ENCODE data around the gene SYT6. TPM values are rescaled to one million over a fixed set of nuclear protein-coding genes. Genes with fewer than 3 reads are reported as not detected.

SYT6 gene
- total and polyA plus RNA-seq, 2 of the 13 experiments (the other 11 are each of a cell fraction or from before 2014, with no cell fraction given): not detected

GRCh38 chr1:114149211-114149610 lies 4.5 kb downstream of the SYT6 start:
- H3K4me3 ChIP-seq (replicated peaks in 1 of 3; ENCODE audit: insufficient read depth in 1 of 3, low read depth in 2 of 3, low read length in 3 of 3): no peak overlapping the region
- intact Hi-C loops (cut with micrococcal nuclease; ENCODE audit: unreplicated experiment): no loop called here
- ChIA-PET CTCF (ENCODE audit: low intra/inter-chr PET ratio, low total read pairs) (no interaction called here), POLR2A (no interaction called here)
- BruUV-seq (replicated peaks): no TSS peak
- no peak overlapping the region for H3K4me2 ChIP-seq (ENCODE audit: low read depth, low read length)
- no peak overlapping the region for H3K9ac ChIP-seq (ENCODE audit: insufficient read depth, low read depth, low read length)
- DNase-seq (ENCODE audit: low spot score) (no peak), ATAC-seq (no peak), FAIRE-seq (no peak)
- H2AFZ ChIP-seq (ENCODE audit: low read length): no peak overlapping the region
- in situ Hi-C loops (cut with HindIII; ENCODE audit: extremely low pct_ligation_motif_present, low pct_unique_long_range_greater_than_20kb): no loop called here
- peaks cover 2 to 38% of the 10 kb centered on the region in 2 experiments; a peak in 4 of 5 replicates for H3K27me3 ChIP-seq (ENCODE audit: control insufficient read depth in 1 of 2, insufficient read depth in 2 of 2, low read length in 2 of 2)
- no peaks in the 10 kb centered on the region for H4K20me1 ChIP-seq (ENCODE audit: insufficient read depth, low read length)
- WGBS (ENCODE audit: low lambda C conversion rate): 5% methylated on average over 6 of the region's 6 CpGs
- no peaks in the 10 kb centered on the region for H3K36me3 ChIP-seq (replicated peaks in 1 of 2; ENCODE audit: control insufficient read depth in 1 of 2, insufficient read depth in 2 of 2, low read length in 2 of 2)
- no peaks in the 10 kb centered on the region for H3K9me3 ChIP-seq (ENCODE audit: low read length)
- H3K27ac ChIP-seq (ENCODE audit: extremely low read length, insufficient read depth, low read length): no peak overlapping the region
- no peak for TF ChIP-seq ATF7 (IDR thresholded peaks at IDR 0.05)
- TF ChIP-seq ATF7 (CRISPR knock-in tag; IDR thresholded peaks at IDR 0.05): no peak
- no peak for TF ChIP-seq TEF (CRISPR knock-in tag; IDR thresholded peaks at IDR 0.05)
- TF ChIP-seq PITX1 (CRISPR knock-in tag; IDR thresholded peaks at IDR 0.05): no peak
- TF ChIP-seq FOXM1 (CRISPR knock-in tag; IDR thresholded peaks at IDR 0.05): no peak
- no peak for TF ChIP-seq BRD4 (CRISPR knock-in tag; IDR thresholded peaks at IDR 0.05)
- no peak for TF ChIP-seq U2AF2 (IDR thresholded peaks at IDR 0.05; ENCODE audit: low read depth, low read length)
- H3K79me2 ChIP-seq (ENCODE audit: insufficient read depth, low read length): no peaks in the 10 kb centered on the region
- no peaks in the 10 kb centered on the region for H3K4me1 ChIP-seq (ENCODE audit: insufficient read depth, low read length)

DNA sequence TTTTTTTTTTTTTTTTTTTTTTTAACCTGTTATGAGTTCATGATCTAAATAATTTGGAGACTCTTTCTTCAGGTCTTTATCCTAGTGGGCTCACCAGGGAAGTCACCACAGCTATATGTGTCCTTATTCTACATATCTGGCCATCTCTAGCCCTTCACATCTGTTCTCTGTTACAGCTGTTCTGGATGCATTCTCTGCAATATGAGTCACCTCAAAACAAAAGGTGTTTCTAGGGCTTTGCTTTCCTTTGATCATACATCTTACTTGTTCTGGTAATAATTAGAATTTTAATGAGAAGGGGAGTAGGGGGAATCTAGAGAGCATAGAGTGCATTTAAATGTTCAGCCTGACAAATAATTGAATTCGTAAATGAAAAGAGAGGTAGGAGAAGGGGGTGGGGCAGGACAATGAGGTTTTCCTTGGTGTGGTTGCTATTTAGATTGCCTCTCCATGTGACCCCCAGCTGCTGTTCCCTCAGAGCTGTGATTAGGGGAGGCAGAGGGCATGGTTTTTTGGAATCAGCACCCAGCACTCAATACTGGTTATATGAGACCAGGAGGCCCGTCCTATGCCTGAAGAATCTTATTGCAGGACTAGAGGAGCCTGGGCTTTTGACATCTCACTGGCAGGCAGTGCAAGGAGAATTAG lies 8.0 kb downstream of the SYT6 start:
- POLR2A ChIA-PET: no interaction called here
- intact Hi-C loops (cut with micrococcal nuclease; ENCODE audit: unreplicated experiment) (no loop called here), in situ Hi-C loops (cut with HindIII; ENCODE audit: extremely low pct_ligation_motif_present, low pct_unique_long_range_greater_than_20kb) (no loop called here)
- BruUV-seq (replicated peaks): no TSS peak
- peaks cover 0 to 6% of the 10 kb centered on the region in 2 experiments; a peak in 2 of 5 replicates for H3K27me3 ChIP-seq (ENCODE audit: control insufficient read depth in 1 of 2, insufficient read depth in 2 of 2, low read length in 2 of 2)
- no peak for ATAC-seq
- H3K27ac ChIP-seq (ENCODE audit: extremely low read length, insufficient read depth, low read length): no peak overlapping the region
- no peaks in the 10 kb centered on the region for H4K20me1 ChIP-seq (ENCODE audit: insufficient read depth, low read length)
- H3K36me3 ChIP-seq (replicated peaks in 1 of 2; ENCODE audit: control insufficient read depth in 1 of 2, insufficient read depth in 2 of 2, low read length in 2 of 2): no peaks in the 10 kb centered on the region
- no peak for DNase-seq (ENCODE audit: low spot score)
- 6% methylated on average over 2 of the region's 2 CpGs for WGBS (ENCODE audit: low lambda C conversion rate)
- CTCF ChIA-PET (ENCODE audit: low intra/inter-chr PET ratio, low total read pairs): no interaction called here
- no peaks in the 10 kb centered on the region for H3K4me1 ChIP-seq (ENCODE audit: insufficient read depth, low read length)
- no peaks in the 10 kb centered on the region for H3K9me3 ChIP-seq (ENCODE audit: low read length)
- no peaks in the 10 kb centered on the region for H3K79me2 ChIP-seq (ENCODE audit: insufficient read depth, low read length)
- no peak for FAIRE-seq
- no peak overlapping the region for H2AFZ ChIP-seq (ENCODE audit: low read length)
- H3K4me3 ChIP-seq (replicated peaks in 1 of 3; ENCODE audit: insufficient read depth in 1 of 3, low read depth in 2 of 3, low read length in 3 of 3): no peak overlapping the region
- no peak overlapping the region for H3K4me2 ChIP-seq (ENCODE audit: low read depth, low read length)
- H3K9ac ChIP-seq (ENCODE audit: insufficient read depth, low read depth, low read length): no peak overlapping the region
- no peak for TF ChIP-seq HNF4A (CRISPR knock-in tag; IDR thresholded peaks at IDR 0.05)
- no peak for TF ChIP-seq MAZ (IDR thresholded peaks at IDR 0.05; ENCODE audit: borderline replicate concordance, low read depth, low read length)
- no peak for TF ChIP-seq MAZ (CRISPR knock-in tag; IDR thresholded peaks at IDR 0.05; ENCODE audit: low read depth)
- TF ChIP-seq MTF1 (CRISPR knock-in tag; IDR thresholded peaks at IDR 0.05): no peak
- no peak for TF ChIP-seq NCOA1 (CRISPR knock-in tag; IDR thresholded peaks at IDR 0.05)
- TF ChIP-seq, protein P1, sequence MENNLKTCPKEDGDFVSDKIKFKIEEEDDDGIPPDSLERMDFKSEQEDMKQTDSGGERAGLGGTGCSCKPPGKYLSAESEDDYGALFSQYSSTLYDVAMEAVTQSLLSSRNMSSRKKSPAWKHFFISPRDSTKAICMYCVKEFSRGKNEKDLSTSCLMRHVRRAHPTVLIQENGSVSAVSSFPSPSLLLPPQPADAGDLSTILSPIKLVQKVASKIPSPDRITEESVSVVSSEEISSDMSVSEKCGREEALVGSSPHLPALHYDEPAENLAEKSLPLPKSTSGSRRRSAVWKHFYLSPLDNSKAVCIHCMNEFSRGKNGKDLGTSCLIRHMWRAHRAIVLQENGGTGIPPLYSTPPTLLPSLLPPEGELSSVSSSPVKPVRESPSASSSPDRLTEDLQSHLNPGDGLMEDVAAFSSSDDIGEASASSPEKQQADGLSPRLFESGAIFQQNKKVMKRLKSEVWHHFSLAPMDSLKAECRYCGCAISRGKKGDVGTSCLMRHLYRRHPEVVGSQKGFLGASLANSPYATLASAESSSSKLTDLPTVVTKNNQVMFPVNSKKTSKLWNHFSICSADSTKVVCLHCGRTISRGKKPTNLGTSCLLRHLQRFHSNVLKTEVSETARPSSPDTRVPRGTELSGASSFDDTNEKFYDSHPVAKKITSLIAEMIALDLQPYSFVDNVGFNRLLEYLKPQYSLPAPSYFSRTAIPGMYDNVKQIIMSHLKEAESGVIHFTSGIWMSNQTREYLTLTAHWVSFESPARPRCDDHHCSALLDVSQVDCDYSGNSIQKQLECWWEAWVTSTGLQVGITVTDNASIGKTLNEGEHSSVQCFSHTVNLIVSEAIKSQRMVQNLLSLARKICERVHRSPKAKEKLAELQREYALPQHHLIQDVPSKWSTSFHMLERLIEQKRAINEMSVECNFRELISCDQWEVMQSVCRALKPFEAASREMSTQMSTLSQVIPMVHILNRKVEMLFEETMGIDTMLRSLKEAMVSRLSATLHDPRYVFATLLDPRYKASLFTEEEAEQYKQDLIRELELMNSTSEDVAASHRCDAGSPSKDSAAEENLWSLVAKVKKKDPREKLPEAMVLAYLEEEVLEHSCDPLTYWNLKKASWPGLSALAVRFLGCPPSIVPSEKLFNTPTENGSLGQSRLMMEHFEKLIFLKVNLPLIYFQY (CRISPR knock-in tag; IDR thresholded peaks at IDR 0.05; ENCODE audit: borderline replicate concordance): no peak
- TF ChIP-seq ZMYM4 (CRISPR knock-in tag; IDR thresholded peaks at IDR 0.05): no peak
- TF ChIP-seq SP2 (CRISPR knock-in tag; IDR thresholded peaks at IDR 0.05): no peak

Measured in HepG2 (cell line).